ENCODE measurements around the gene MXI1.

DNA sequence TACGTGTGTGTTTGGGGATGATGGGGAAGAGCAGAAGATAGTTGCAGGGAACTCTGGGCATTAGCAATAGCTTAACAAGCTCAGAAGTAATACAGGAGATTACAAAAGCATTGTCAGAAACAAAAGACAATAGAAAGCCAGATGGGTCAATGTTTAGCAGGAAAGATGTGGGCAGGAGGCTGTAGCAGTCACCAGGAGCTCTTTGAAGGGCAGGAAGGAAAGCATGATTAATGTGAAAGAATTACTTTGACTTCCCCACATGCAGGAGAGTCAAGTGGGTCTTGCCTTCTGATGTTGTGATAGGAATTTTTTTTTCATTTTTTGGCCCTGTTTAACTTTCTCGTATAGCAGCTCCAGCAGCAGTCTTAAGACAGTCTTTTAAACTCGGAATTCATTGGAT is 103.3 kb downstream of the MXI1 start:
- TF ChIP-seq, protein P1, sequence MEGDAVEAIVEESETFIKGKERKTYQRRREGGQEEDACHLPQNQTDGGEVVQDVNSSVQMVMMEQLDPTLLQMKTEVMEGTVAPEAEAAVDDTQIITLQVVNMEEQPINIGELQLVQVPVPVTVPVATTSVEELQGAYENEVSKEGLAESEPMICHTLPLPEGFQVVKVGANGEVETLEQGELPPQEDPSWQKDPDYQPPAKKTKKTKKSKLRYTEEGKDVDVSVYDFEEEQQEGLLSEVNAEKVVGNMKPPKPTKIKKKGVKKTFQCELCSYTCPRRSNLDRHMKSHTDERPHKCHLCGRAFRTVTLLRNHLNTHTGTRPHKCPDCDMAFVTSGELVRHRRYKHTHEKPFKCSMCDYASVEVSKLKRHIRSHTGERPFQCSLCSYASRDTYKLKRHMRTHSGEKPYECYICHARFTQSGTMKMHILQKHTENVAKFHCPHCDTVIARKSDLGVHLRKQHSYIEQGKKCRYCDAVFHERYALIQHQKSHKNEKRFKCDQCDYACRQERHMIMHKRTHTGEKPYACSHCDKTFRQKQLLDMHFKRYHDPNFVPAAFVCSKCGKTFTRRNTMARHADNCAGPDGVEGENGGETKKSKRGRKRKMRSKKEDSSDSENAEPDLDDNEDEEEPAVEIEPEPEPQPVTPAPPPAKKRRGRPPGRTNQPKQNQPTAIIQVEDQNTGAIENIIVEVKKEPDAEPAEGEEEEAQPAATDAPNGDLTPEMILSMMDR (IDR thresholded peaks at IDR 0.05), result no peak
- TF ChIP-seq POLR2A (IDR thresholded peaks at IDR 0.05), result no peak
